ENCODE measurements around the gene C4A. TPM values are rescaled to one million over a fixed set of nuclear protein-coding genes. Genes with fewer than 3 reads are reported as not detected.
"Not testable (repeated sequence)": the region's sequence is repeated elsewhere in the genome, so short reads cannot be mapped to it uniquely, and the experiment has no call there.

C4A gene
- total RNA-seq (2021) (7.0 and 9.3 TPM in 2 replicates), Bru-seq, nascent RNA (percentile 7 among the genes with signal in this experiment), BruChase-seq, experiment 1, labeled RNA remaining after a 2-hour chase (percentile 16 among the genes with signal in this experiment), BruChase-seq, experiment 2, labeled RNA remaining after a 6-hour chase (percentile 23 among the genes with signal in this experiment)
- long read RNA-seq, full-length matches to known transcripts = 2 of 4 reads
- long read RNA-seq, partial matches to known transcripts = 1 of 4 reads
- long read RNA-seq, other reads (novel, unspliced or antisense) = 1 of 4 reads

DNA sequence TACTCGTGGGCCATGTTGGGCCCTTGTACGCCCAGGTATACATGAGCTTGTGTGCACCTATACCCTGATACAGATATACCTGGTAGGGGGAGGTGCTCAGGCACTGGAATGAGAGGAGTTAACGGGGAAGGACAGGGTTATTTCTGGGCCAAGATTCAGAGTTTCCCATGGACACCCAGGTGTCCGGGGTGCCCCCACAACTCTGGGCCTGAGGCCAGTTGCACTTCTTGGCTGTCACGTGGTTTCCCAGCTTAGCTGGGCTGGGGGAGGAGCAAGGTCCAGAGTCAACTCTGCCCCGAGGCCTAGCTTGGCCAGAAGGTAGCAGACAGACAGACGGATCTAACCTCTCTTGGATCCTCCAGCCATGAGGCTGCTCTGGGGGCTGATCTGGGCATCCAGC, at the start of gene C4A:
C4A (plus strand) TSS at position 314 of the 400 bp plus-strand sequence; CDS start at position 365, 51 bp downstream.
- BruUV-seq (replicated peaks); H3K4me3 ChIP-seq: not testable (repeated sequence)

GRCh38 chr6:31932137-31932536, 49.7 kb upstream of the C4A start:
- H3K4me2 ChIP-seq; H3K4me1 ChIP-seq (replicated peaks; ENCODE audit: insufficient read depth); H3K4me3 ChIP-seq; H3K79me2 ChIP-seq (ENCODE audit: low read depth); BruUV-seq (replicated peaks); H3K27me3 ChIP-seq (ENCODE audit: insufficient read depth, low read depth); H3K36me3 ChIP-seq (ENCODE audit: low read depth); H4K20me1 ChIP-seq (ENCODE audit: insufficient read depth); POLR2A ChIA-PET (ENCODE audit: unreplicated experiment); H3K9me3 ChIP-seq (ENCODE audit: insufficient read depth, low read depth); intact Hi-C loops (cut with micrococcal nuclease; ENCODE audit: unreplicated experiment); H3K27ac ChIP-seq; CTCF ChIA-PET; DNase-seq; H2AFZ ChIP-seq; H3F3A ChIP-seq (ENCODE audit: insufficient read depth, low read depth); H3K9me2 ChIP-seq (ENCODE audit: insufficient read depth): not testable (repeated sequence)

More for the DNA sequence above, at the start of gene C4A:
- POLR2A ChIA-PET (ENCODE audit: unreplicated experiment); H3K9me3 ChIP-seq (ENCODE audit: insufficient read depth, low read depth); H4K20me1 ChIP-seq (ENCODE audit: insufficient read depth); H3K27me3 ChIP-seq (ENCODE audit: insufficient read depth, low read depth); intact Hi-C loops (cut with micrococcal nuclease; ENCODE audit: unreplicated experiment); CTCF ChIA-PET; H3K4me2 ChIP-seq; H2AFZ ChIP-seq; H3K27ac ChIP-seq; H3K9me2 ChIP-seq (ENCODE audit: insufficient read depth); H3F3A ChIP-seq (ENCODE audit: insufficient read depth, low read depth); H3K36me3 ChIP-seq (ENCODE audit: low read depth); H3K79me2 ChIP-seq (ENCODE audit: low read depth); H3K4me1 ChIP-seq (replicated peaks; ENCODE audit: insufficient read depth); DNase-seq: not testable (repeated sequence)

GRCh38 chr6:31933537-31933936, 48.3 kb upstream of the C4A start:
- H3F3A ChIP-seq (ENCODE audit: insufficient read depth, low read depth) = no peaks in the 10 kb centered on the region
- no peak overlapping the region for H2AFZ ChIP-seq
- no peak overlapping the region for H3K4me2 ChIP-seq
- no peak overlapping the region for H3K27ac ChIP-seq
- ChIA-PET CTCF (no interaction called here), POLR2A (ENCODE audit: unreplicated experiment) (no interaction called here)
- H3K9me2 ChIP-seq (ENCODE audit: insufficient read depth) = no peaks in the 10 kb centered on the region
- no peaks in the 10 kb centered on the region for H3K4me1 ChIP-seq (replicated peaks; ENCODE audit: insufficient read depth)
- no TSS peak for BruUV-seq (replicated peaks)
- H4K20me1 ChIP-seq (ENCODE audit: insufficient read depth) = no peaks in the 10 kb centered on the region
- no peaks in the 10 kb centered on the region for H3K36me3 ChIP-seq (ENCODE audit: low read depth)
- no peaks in the 10 kb centered on the region for H3K79me2 ChIP-seq (ENCODE audit: low read depth)
- intact Hi-C loops (cut with micrococcal nuclease; ENCODE audit: unreplicated experiment) = no loop called here
- no peak overlapping the region for H3K4me3 ChIP-seq
- DNase-seq = no peak
- no peaks in the 10 kb centered on the region for H3K9me3 ChIP-seq (ENCODE audit: insufficient read depth, low read depth)
- TF ChIP-seq CTCF (conservative IDR thresholded peaks at IDR 0.05) = no peak
- TF ChIP-seq EZH2 (IDR thresholded peaks at IDR 0.05; ENCODE audit: low read depth) = no peak
- no peaks in the 10 kb centered on the region for H3K27me3 ChIP-seq (ENCODE audit: insufficient read depth, low read depth)

DNA sequence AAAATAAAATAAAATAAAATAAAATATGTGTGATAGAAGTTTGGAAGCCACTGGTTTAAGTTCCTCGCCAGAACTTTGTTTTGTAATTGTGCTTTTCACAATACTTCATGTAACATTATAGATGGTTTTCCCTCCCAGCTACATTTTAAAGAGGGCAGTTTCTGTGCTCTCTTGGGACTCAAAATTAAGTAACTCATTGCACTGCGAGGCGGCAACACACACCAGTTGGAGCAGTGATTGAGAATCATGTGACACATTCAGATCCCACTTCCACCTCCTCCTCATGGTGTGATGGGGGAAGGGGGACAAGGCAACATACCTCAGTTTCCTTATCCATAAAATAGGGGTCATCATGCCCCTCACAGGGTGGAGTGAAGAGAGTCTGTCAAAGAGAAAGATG, 46.8 kb upstream of the C4A start:
- H3K36me3 ChIP-seq (ENCODE audit: low read depth) = no peaks in the 10 kb centered on the region
- intact Hi-C loops (cut with micrococcal nuclease; ENCODE audit: unreplicated experiment) = no loop called here

More for the DNA sequence above, 46.8 kb upstream of the C4A start:
- Histone ChIP-seq H3K27me3 (ENCODE audit: insufficient read depth, low read depth) (no peaks in the 10 kb centered on the region), H3K79me2 (ENCODE audit: low read depth) (no peaks in the 10 kb centered on the region), H2AFZ (no peak overlapping the region), H4K20me1 (ENCODE audit: insufficient read depth) (no peaks in the 10 kb centered on the region), H3K27ac (no peak overlapping the region), H3K4me3 (no peak overlapping the region), H3F3A (ENCODE audit: insufficient read depth, low read depth) (peaks cover 4% of the 10 kb centered on the region; the same call in 1 of the 2 replicates), H3K9me2 (ENCODE audit: insufficient read depth) (no peaks in the 10 kb centered on the region), H3K4me1 (replicated peaks; ENCODE audit: insufficient read depth) (peaks cover 4% of the 10 kb centered on the region; the same call in 1 of the 2 replicates), H3K4me2 (no peak overlapping the region), H3K9me3 (ENCODE audit: insufficient read depth, low read depth) (no peaks in the 10 kb centered on the region)
- TF ChIP-seq EZH2 (IDR thresholded peaks at IDR 0.05; ENCODE audit: low read depth) (no peak), CTCF (conservative IDR thresholded peaks at IDR 0.05) (no peak)
- CTCF ChIA-PET = no interaction called here
- POLR2A ChIA-PET (ENCODE audit: unreplicated experiment) = no interaction called here
- DNase-seq = no peak
- BruUV-seq (replicated peaks) = no TSS peak
